DOHH2 (cell line): ENCODE results near the gene WASL.

ENCODE experiments used
- CTCF ChIP-seq: fragments of 200-600 bp; sonication (generic); IDR thresholded peaks from one replicate; pipeline ENCODE4 v1.5.1; 2014; ENCODE audit warnings: antibody characterized with exemption, mild to moderate bottlenecking, low read depth, low read length; ENCODE audit not compliant: poor library complexity, severe bottlenecking
- EZH2phosphoT487 ChIP-seq: fragments of 200-600 bp; sonication (generic); IDR thresholded peaks from 2 replicates; pipeline ENCODE4 v1.6.1; 2017; ENCODE audit warnings: borderline replicate concordance, mild to moderate bottlenecking, antibody characterized with exemption, low read length, moderate library complexity, mixed read lengths

DNA sequence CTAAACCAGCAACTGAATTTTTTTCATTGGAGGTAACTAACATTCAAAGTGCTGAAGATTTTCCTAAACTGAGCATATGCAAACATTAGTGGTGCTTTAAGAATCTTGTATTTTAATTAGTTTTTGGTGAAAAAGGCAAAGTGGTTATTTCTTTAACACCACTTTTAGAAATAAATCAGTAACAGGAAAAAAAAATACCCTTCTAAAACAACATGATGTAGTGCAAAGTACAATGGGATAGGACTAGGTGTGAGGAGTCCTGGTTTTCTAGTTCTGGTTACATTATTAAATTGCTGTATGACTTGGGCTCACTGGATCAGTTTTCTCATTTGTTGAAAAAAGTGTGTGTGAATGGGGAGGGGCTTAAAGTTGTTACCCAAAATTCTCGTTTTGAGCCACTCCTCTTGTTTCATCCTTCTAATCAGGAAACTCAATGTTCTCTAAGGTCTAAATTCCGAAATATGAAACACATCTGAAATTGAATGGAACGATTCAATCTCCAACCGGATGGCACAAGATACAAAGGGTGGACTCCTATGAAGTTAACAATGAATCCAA is 1.8 kb downstream of the WASL start:
- TF ChIP-seq CTCF (no peak), EZH2phosphoT487 (no peak)
